ENCODE results near the gene KEL.

Gene KEL

GRCh38 chr7:142910031-142910433 is 52.1 kb downstream of the KEL start:
- DNase-seq (ENCODE audit: low spot score), result no peak
- TF ChIP-seq CTCF (IDR thresholded peaks at IDR 0.05; ENCODE audit: borderline replicate concordance, control extremely low read depth, extremely low read depth, insufficient read depth, missing control alignments), result no peak
- in situ Hi-C loops (cut with MboI; ENCODE audit: low sequenced_read_pairs, unreplicated experiment), result no loop called here

- TF ChIP-seq CTCF (IDR thresholded peaks at IDR 0.05; ENCODE audit: borderline replicate concordance, control extremely low read depth, extremely low read depth, insufficient read depth, missing control alignments), result no peak
- DNase-seq (ENCODE audit: low spot score), result peak; percentile 57
- in situ Hi-C loops (cut with MboI; ENCODE audit: low sequenced_read_pairs, unreplicated experiment), result no loop called here
These were observed 53.0 kb downstream of the KEL start for GRCh38 chr7:142908921-142909890.

GRCh38 chr7:142908290-142908689 is 53.9 kb downstream of the KEL start:
- no peak for TF ChIP-seq CTCF (IDR thresholded peaks at IDR 0.05; ENCODE audit: borderline replicate concordance, control extremely low read depth, extremely low read depth, insufficient read depth, missing control alignments)
- in situ Hi-C loops (cut with MboI; ENCODE audit: low sequenced_read_pairs, unreplicated experiment), result no loop called here
- DNase-seq (ENCODE audit: low spot score), result no peak

GRCh38 chr7:142906643-142907042 is 55.5 kb downstream of the KEL start:
- in situ Hi-C loops (cut with MboI; ENCODE audit: low sequenced_read_pairs, unreplicated experiment), result no loop called here
- no peak for DNase-seq (ENCODE audit: low spot score)
- no peak for TF ChIP-seq CTCF (IDR thresholded peaks at IDR 0.05; ENCODE audit: borderline replicate concordance, control extremely low read depth, extremely low read depth, insufficient read depth, missing control alignments)

- in situ Hi-C loops (cut with MboI; ENCODE audit: low sequenced_read_pairs, unreplicated experiment), result no loop called here
- TF ChIP-seq CTCF (IDR thresholded peaks at IDR 0.05; ENCODE audit: borderline replicate concordance, control extremely low read depth, extremely low read depth, insufficient read depth, missing control alignments), result no peak
- no peak for DNase-seq (ENCODE audit: low spot score)
These were observed 56.4 kb downstream of the KEL start for GRCh38 chr7:142905759-142906158.

GRCh38 chr7:142904128-142904527 is 58.0 kb downstream of the KEL start:
- TF ChIP-seq CTCF (IDR thresholded peaks at IDR 0.05; ENCODE audit: borderline replicate concordance, control extremely low read depth, extremely low read depth, insufficient read depth, missing control alignments), result no peak
- no peak for DNase-seq (ENCODE audit: low spot score)
- in situ Hi-C loops (cut with MboI; ENCODE audit: low sequenced_read_pairs, unreplicated experiment), result no loop called here
